Smooth muscle cell (in vitro differentiated cells): ENCODE data around the gene SEPTIN12. TPM values are rescaled to one million over a fixed set of nuclear protein-coding genes. Genes with fewer than 3 reads are reported as not detected.

Experiments used
- DNase-seq: peaks from one replicate; lab custom pipeline; 2025; ENCODE audit not compliant: unreplicated experiment; lab: John Stamatoyannopoulos, UW
- H2AFZ ChIP-seq: fragments of 200-600 bp; sonication (generic); 2 replicates; pipeline ENCODE4 v1.6.0; 2016; ENCODE audit warnings: antibody characterized with exemption, low read depth, mild to moderate bottlenecking
- H3F3A ChIP-seq: fragments of 200-600 bp; sonication (generic); 2 replicates; pipeline ENCODE4 v1.6.0; 2017; ENCODE audit warnings: antibody characterized with exemption, low read depth
- H3K27ac ChIP-seq: fragments of 200-600 bp; sonication (generic); 2 replicates; pipeline ENCODE4 v1.5.1; 2016; ENCODE audit warnings: low read depth, mild to moderate bottlenecking
- H3K27me3 ChIP-seq: fragments of 200-600 bp; sonication (generic); 2 replicates; pipeline ENCODE4 v1.6.1; 2016; ENCODE audit warnings: low read depth, mild to moderate bottlenecking
- H3K36me3 ChIP-seq: fragments of 200-600 bp; sonication (generic); 2 replicates; pipeline ENCODE4 v1.5.1; 2016; ENCODE audit warnings: low read depth
- H3K4me1 ChIP-seq: fragments of 200-600 bp; sonication (generic); 2 replicates; pipeline ENCODE4 v1.5.1; 2016; ENCODE audit warnings: low read depth
- H3K4me2 ChIP-seq: fragments of 200-600 bp; sonication (generic); 2 replicates; pipeline ENCODE4 v1.6.0; 2016; ENCODE audit warnings: mild to moderate bottlenecking
- H3K4me3 ChIP-seq: fragments of 200-600 bp; sonication (generic); 2 replicates; pipeline ENCODE4 v1.5.1; 2016; ENCODE audit warnings: mild to moderate bottlenecking
- H3K79me2 ChIP-seq: fragments of 200-600 bp; sonication (generic); 2 replicates; pipeline ENCODE4 v1.6.0; 2016; ENCODE audit warnings: low read depth, mild to moderate bottlenecking
- H3K9ac ChIP-seq: fragments of 200-600 bp; sonication (generic); 2 replicates; pipeline ENCODE4 v1.6.0; 2016; ENCODE audit warnings: low read depth
- H3K9me3 ChIP-seq: fragments of 200-600 bp; sonication (generic); replicated peaks from 2 replicates; pipeline ENCODE4 v1.5.1; 2016; ENCODE audit warnings: low read depth
- H4K20me1 ChIP-seq: fragments of 200-600 bp; sonication (generic); 2 replicates; pipeline ENCODE4 v1.6.0; 2016; ENCODE audit warnings: low read depth
- WGBS: methylation state at CpG from one replicate; pipeline ENCODE4 v1.1.7; 2016; ENCODE audit warnings: low lambda C conversion rate; 5-methylcytosine and 5-hydroxymethylcytosine counted together
- polyA plus RNA-seq: library from polyadenylated mRNA; unstranded; fragments of >200 nt; fragmentation: Nextera tagmentation; extraction: Ambion mirVana; gene quantifications from 2 replicates; pipeline ENCODE4 v1.2.1, GENCODE V29; 2016
- total RNA-seq: library from RNA; depleted of rRNA; stranded (reverse); fragments of >200 nt; gene quantifications from 2 replicates; pipeline ENCODE4 v1.2.3, GENCODE V29; 2014
- TF ChIP-seq, protein P1 (sequence below): fragments of 200-600 bp; sonication (generic); IDR thresholded peaks from 2 replicates; pipeline ENCODE4 v1.5.1; 2017; ENCODE audit warnings: borderline replicate concordance, mild to moderate bottlenecking, antibody characterized with exemption; ENCODE audit not compliant: insufficient read depth, poor library complexity, severe bottlenecking

SEPTIN12 gene
- total and polyA plus RNA-seq, 2 experiments from 2014 or later = not detected

DNA sequence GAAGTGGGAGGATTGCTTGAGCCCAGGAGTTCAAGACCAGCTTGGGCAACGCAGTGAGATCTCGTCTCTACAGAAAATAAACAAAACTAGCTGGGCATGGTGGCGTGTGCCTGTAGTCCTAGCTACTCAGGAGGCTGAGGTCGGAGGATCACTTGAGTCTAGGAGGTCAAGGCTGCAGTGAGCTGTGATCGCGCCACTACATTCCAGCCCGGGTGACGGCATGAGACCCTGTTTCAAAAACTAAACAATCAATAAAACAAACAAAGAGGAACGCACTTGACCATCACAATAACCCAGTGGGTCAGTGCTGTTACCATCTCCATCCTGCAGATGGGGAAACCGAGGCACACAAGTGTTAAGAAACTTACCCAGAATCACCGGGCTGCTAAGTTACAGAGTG, 34.9 kb downstream of the SEPTIN12 start:
- WGBS = 99% methylated on average over 11 of the region's 11 CpGs
- Histone ChIP-seq H3K9me3 (no peaks in the 10 kb centered on the region), H3K36me3 (peaks cover 7% of the 10 kb centered on the region), H3K79me2 (peaks cover 8% of the 10 kb centered on the region), H3K27me3 (no peaks in the 10 kb centered on the region), H2AFZ (no peak overlapping the region), H3K27ac (no peak overlapping the region), H3K4me2 (no peak overlapping the region), H3K9ac (no peak overlapping the region), H4K20me1 (peaks cover 7% of the 10 kb centered on the region), H3K4me1 (no peaks in the 10 kb centered on the region), H3F3A (no peaks in the 10 kb centered on the region), H3K4me3 (no peak overlapping the region)
- DNase-seq = no peak
- TF ChIP-seq, protein P1, sequence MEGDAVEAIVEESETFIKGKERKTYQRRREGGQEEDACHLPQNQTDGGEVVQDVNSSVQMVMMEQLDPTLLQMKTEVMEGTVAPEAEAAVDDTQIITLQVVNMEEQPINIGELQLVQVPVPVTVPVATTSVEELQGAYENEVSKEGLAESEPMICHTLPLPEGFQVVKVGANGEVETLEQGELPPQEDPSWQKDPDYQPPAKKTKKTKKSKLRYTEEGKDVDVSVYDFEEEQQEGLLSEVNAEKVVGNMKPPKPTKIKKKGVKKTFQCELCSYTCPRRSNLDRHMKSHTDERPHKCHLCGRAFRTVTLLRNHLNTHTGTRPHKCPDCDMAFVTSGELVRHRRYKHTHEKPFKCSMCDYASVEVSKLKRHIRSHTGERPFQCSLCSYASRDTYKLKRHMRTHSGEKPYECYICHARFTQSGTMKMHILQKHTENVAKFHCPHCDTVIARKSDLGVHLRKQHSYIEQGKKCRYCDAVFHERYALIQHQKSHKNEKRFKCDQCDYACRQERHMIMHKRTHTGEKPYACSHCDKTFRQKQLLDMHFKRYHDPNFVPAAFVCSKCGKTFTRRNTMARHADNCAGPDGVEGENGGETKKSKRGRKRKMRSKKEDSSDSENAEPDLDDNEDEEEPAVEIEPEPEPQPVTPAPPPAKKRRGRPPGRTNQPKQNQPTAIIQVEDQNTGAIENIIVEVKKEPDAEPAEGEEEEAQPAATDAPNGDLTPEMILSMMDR = no peak

DNA sequence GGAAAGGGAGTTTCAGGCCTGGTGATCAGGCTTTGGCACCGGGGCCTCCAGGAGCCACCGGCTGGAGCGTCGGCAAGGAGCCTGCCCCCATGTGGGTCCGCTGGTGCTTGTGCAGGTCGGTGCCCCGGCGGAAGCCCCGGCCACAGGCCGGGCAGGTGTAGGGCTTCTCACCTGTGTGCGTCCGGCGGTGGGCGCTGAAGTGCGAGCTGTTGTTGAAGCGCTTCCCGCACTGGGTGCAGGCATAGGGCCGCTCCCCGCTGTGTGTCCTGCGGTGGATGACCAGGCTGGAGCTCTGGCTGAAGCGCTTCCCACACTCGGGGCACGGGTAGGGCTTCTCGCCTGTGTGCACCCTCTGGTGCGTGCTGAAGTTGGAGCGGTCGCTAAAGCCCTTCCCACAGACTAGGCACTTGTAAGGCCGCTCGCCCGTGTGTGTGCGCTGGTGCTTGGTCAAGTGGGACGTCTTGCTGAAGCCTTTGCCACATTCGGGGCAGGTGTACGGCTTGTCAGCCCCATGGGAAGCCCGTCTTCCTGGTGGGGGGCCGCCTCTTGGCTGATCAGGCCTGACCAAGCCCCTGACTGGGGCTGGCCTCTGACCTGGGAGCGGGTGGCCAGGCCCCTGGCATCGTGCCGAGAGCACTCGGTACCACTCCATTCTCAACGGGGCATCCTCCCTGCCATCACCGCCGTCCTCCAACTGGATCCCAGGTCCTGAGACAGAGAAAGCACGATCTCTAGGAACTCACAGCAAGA, 35.6 kb downstream of the SEPTIN12 start:
- Histone ChIP-seq H3K27ac (no peak overlapping the region), H3K27me3 (no peaks in the 10 kb centered on the region), H2AFZ (no peak overlapping the region), H4K20me1 (peaks cover 7% of the 10 kb centered on the region), H3K4me3 (no peak overlapping the region), H3F3A (no peaks in the 10 kb centered on the region), H3K9me3 (no peaks in the 10 kb centered on the region), H3K79me2 (peaks cover 8% of the 10 kb centered on the region), H3K4me1 (no peaks in the 10 kb centered on the region), H3K36me3 (peaks cover 7% of the 10 kb centered on the region), H3K9ac (no peak overlapping the region), H3K4me2 (no peak overlapping the region)
- no peak for DNase-seq
- TF ChIP-seq, protein P1 = no peak
- 97% methylated on average over 41 of the region's 44 CpGs for WGBS

DNA sequence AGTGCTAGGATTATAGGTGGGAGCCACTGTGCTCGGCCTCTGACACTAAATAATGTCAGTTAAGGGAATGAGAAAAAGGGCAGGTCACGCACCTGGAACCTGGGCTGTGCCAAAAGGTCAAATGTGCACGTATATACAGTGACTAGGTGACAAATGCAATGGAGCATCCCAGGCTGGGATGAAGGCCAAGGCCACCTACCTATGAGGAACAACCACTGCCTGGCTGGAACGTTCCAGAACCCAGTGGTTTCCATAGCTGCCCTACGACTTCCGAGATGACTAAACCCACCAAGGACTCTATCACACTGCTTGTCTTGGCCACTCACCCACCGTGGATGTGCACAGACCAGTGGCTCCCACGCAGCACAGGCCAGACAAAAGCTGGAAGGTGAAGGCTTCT, 37.2 kb downstream of the SEPTIN12 start:
- Histone ChIP-seq H3K36me3 (peaks cover 7% of the 10 kb centered on the region), H2AFZ (no peak overlapping the region), H3K4me3 (no peak overlapping the region), H3K4me2 (no peak overlapping the region), H4K20me1 (peaks cover 7% of the 10 kb centered on the region), H3K9ac (no peak overlapping the region), H3K27ac (no peak overlapping the region), H3K4me1 (no peaks in the 10 kb centered on the region), H3K9me3 (no peaks in the 10 kb centered on the region), H3K79me2 (peaks cover 8% of the 10 kb centered on the region), H3K27me3 (no peaks in the 10 kb centered on the region), H3F3A (no peaks in the 10 kb centered on the region)
- TF ChIP-seq, protein P1 = no peak
- DNase-seq = no peak
- 95% methylated on average over 8 of the region's 8 CpGs for WGBS

DNA sequence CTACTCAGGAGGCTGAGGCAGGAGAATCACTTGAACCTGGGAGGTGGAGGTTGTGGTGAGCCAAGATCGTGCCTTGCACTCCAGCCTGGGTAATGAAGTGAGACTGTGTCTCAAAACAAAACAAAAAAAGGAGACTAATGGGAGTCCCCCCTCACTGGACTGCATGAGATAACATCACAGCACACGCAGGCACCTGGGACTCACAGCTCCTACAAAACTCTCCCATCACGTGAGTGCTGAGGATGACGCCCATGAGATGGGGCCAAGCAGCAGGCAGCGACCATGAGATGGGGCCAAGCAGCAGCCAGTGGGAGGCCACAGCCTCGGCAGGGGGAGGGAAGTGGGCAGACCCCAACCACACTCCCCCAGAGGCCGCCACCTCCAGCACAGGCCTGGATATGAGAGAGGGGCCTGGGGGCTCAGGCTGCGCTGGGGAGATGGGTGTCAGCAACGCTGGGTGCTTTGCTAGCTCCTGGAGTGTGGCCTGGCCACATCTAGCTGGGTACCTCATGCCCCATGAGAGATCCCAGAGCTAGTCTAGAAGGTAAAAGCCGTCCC, 38.4 kb downstream of the SEPTIN12 start:
- Histone ChIP-seq H2AFZ (no peak overlapping the region), H3K9ac (no peak overlapping the region), H3K9me3 (no peaks in the 10 kb centered on the region), H3K27me3 (no peaks in the 10 kb centered on the region), H3F3A (no peaks in the 10 kb centered on the region), H4K20me1 (peaks cover 7% of the 10 kb centered on the region), H3K27ac (no peak overlapping the region), H3K4me1 (no peaks in the 10 kb centered on the region), H3K4me2 (no peak overlapping the region), H3K36me3 (no peaks in the 10 kb centered on the region), H3K79me2 (no peaks in the 10 kb centered on the region), H3K4me3 (no peak overlapping the region)
- TF ChIP-seq, protein P1 = no peak
- no peak for DNase-seq
- 94% methylated on average over 10 of the region's 10 CpGs for WGBS
